ENCODE results near the gene RSL24D1.

Gene RSL24D1

DNA sequence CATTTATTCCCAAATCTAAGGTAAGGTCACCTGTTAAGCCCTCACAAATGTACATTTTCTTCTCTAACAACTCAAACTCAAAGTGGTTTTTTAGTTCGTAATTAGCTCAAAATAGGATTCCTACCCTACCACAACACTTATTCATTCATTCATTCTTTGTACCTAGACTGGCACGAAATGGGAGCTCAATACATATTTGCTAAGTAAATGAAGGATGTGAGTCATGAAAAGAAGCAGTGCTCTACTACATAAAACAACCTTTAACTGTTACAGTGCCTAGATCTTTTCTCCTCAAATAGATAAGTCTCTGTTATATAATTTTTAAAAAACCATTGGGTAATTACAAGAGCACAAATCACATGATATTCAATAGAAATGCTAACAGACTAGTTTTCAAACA lies 13.1 kb downstream of the RSL24D1 start:
- Histone ChIP-seq H3K27ac (ENCODE audit: low read length) (no peak overlapping the region), H3K4me3 (ENCODE audit: low read length) (no peak overlapping the region), H4K20me1 (ENCODE audit: insufficient read depth, low read length) (0 out of 2 replicates have a peak, but pooled peaks cover 6% of the 10 kb centered on the region), H3K36me3 (replicated peaks; ENCODE audit: insufficient read depth, low read length) (peaks cover 14% of the 10 kb centered on the region; the same call in 1 of the 2 replicates), H2AFZ (ENCODE audit: low read length) (no peak overlapping the region), H3K4me1 (ENCODE audit: low read length) (no peaks in the 10 kb centered on the region), H3K79me2 (ENCODE audit: low read length) (peaks cover 42% of the 10 kb centered on the region), H3K9ac (ENCODE audit: low read length) (no peak overlapping the region), H3K9me2 (replicated peaks; ENCODE audit: insufficient read depth, low read length) (no peaks in the 10 kb centered on the region), H3F3A (ENCODE audit: insufficient read depth, low read length) (no peaks in the 10 kb centered on the region), H3K9me3 (replicated peaks; ENCODE audit: insufficient read depth, low read length) (no peaks in the 10 kb centered on the region), H3K4me2 (ENCODE audit: low read depth, low read length) (no peak overlapping the region), H3K27me3 (replicated peaks; ENCODE audit: insufficient read depth, low read length) (no peaks in the 10 kb centered on the region)
- TF ChIP-seq EZH2 (optimal IDR thresholded peaks at IDR 0.05; ENCODE audit: low read depth, low read length) (no peak), EZH2phosphoT487 (IDR thresholded peaks at IDR 0.05; ENCODE audit: low read length) (no peak)
- TF ChIP-seq, protein P1, sequence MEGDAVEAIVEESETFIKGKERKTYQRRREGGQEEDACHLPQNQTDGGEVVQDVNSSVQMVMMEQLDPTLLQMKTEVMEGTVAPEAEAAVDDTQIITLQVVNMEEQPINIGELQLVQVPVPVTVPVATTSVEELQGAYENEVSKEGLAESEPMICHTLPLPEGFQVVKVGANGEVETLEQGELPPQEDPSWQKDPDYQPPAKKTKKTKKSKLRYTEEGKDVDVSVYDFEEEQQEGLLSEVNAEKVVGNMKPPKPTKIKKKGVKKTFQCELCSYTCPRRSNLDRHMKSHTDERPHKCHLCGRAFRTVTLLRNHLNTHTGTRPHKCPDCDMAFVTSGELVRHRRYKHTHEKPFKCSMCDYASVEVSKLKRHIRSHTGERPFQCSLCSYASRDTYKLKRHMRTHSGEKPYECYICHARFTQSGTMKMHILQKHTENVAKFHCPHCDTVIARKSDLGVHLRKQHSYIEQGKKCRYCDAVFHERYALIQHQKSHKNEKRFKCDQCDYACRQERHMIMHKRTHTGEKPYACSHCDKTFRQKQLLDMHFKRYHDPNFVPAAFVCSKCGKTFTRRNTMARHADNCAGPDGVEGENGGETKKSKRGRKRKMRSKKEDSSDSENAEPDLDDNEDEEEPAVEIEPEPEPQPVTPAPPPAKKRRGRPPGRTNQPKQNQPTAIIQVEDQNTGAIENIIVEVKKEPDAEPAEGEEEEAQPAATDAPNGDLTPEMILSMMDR (IDR thresholded peaks at IDR 0.05; ENCODE audit: low read length), result no peak
- DNase-seq, result no peak

- H3K4me2 ChIP-seq (ENCODE audit: low read depth, low read length), result no peak overlapping the region
- H3K79me2 ChIP-seq (ENCODE audit: low read length), result 0 out of 2 replicates have a peak, but pooled peaks cover 6% of the 10 kb centered on the region
- no peaks in the 10 kb centered on the region for H3K4me1 ChIP-seq (ENCODE audit: low read length)
These were observed 17.6 kb downstream of the RSL24D1 start for GRCh38 chr15:55179141-55179540.

GRCh38 chr15:55170361-55170760 lies 26.4 kb downstream of the RSL24D1 start:
- H3K9ac ChIP-seq (ENCODE audit: low read length), result no peak overlapping the region
- H3K79me2 ChIP-seq (ENCODE audit: low read length), result no peaks in the 10 kb centered on the region
- no peaks in the 10 kb centered on the region for H3K27me3 ChIP-seq (replicated peaks; ENCODE audit: insufficient read depth, low read length)
- no peak overlapping the region for H2AFZ ChIP-seq (ENCODE audit: low read length)
- no peak for DNase-seq
- TF ChIP-seq, protein P1 (IDR thresholded peaks at IDR 0.05; ENCODE audit: low read length), result no peak
- TF ChIP-seq EZH2phosphoT487 (IDR thresholded peaks at IDR 0.05; ENCODE audit: low read length) (no peak), EZH2 (optimal IDR thresholded peaks at IDR 0.05; ENCODE audit: low read depth, low read length) (no peak)
- no peaks in the 10 kb centered on the region for H4K20me1 ChIP-seq (ENCODE audit: insufficient read depth, low read length)
- H3K36me3 ChIP-seq (replicated peaks; ENCODE audit: insufficient read depth, low read length), result no peaks in the 10 kb centered on the region
- H3K4me1 ChIP-seq (ENCODE audit: low read length), result no peaks in the 10 kb centered on the region
- H3K27ac ChIP-seq (ENCODE audit: low read length), result no peak overlapping the region
- no peaks in the 10 kb centered on the region for H3F3A ChIP-seq (ENCODE audit: insufficient read depth, low read length)
- H3K4me3 ChIP-seq (ENCODE audit: low read length), result no peak overlapping the region
- no peak overlapping the region for H3K4me2 ChIP-seq (ENCODE audit: low read depth, low read length)
- no peaks in the 10 kb centered on the region for H3K9me2 ChIP-seq (replicated peaks; ENCODE audit: insufficient read depth, low read length)
- H3K9me3 ChIP-seq (replicated peaks; ENCODE audit: insufficient read depth, low read length), result no peaks in the 10 kb centered on the region

More at GRCh38 chr15:55179141-55179540, 17.6 kb downstream of the RSL24D1 start:
- no peaks in the 10 kb centered on the region for H3K9me2 ChIP-seq (replicated peaks; ENCODE audit: insufficient read depth, low read length)
- H3K9ac ChIP-seq (ENCODE audit: low read length), result no peak overlapping the region
- no peaks in the 10 kb centered on the region for H4K20me1 ChIP-seq (ENCODE audit: insufficient read depth, low read length)
- TF ChIP-seq EZH2phosphoT487 (IDR thresholded peaks at IDR 0.05; ENCODE audit: low read length), result no peak
- no peak for TF ChIP-seq EZH2 (optimal IDR thresholded peaks at IDR 0.05; ENCODE audit: low read depth, low read length)
- TF ChIP-seq, protein P1 (IDR thresholded peaks at IDR 0.05; ENCODE audit: low read length), result no peak
- no peaks in the 10 kb centered on the region for H3K9me3 ChIP-seq (replicated peaks; ENCODE audit: insufficient read depth, low read length)
- H3K27me3 ChIP-seq (replicated peaks; ENCODE audit: insufficient read depth, low read length), result no peaks in the 10 kb centered on the region
- no peak for DNase-seq
- H3F3A ChIP-seq (ENCODE audit: insufficient read depth, low read length), result no peaks in the 10 kb centered on the region
- H3K36me3 ChIP-seq (replicated peaks; ENCODE audit: insufficient read depth, low read length), result peaks cover 11% of the 10 kb centered on the region; the same call in 1 of the 2 replicates
- no peak overlapping the region for H2AFZ ChIP-seq (ENCODE audit: low read length)
- no peak overlapping the region for H3K4me3 ChIP-seq (ENCODE audit: low read length)
- H3K27ac ChIP-seq (ENCODE audit: low read length), result no peak overlapping the region

Measured in MM.1S (cell line).